ENCODE data around the gene ASCC3. TPM values are rescaled to one million over a fixed set of nuclear protein-coding genes. Genes with fewer than 3 reads are reported as not detected.
A peak's percentile ranks its signal among the peaks of the same experiment; 100 is the strongest.

Gene ASCC3
- total RNA-seq, 4 donors from 2014 or later = 20.5 to 33.9 (median 26.9) TPM

- Histone ChIP-seq H3K4me1 (peaks cover 0 to 53% (median 8%) of the 10 kb centered on the region in 4 donors), H3K9me3 (no peaks in the 10 kb centered on the region), H3K27me3 (peaks cover 13 to 100% of the 10 kb centered on the region in 2 donors), H3K4me3 (peak within 1 kb of the TSS in 2 of 4 donors; percentile 11 to 38), H3K27ac (no peak within 1 kb of the TSS), H3K36me3 (no peaks in the 10 kb centered on the region)
- WGBS, 2 donors = 6 to 8% methylated on average over 57 to 60 of the region's 66 CpGs
- TF ChIP-seq POLR2A (IDR thresholded peaks at IDR 0.05) (no peak), CTCF (IDR thresholded peaks at IDR 0.05) (no peak), EP300 (IDR thresholded peaks at IDR 0.05) (no peak)
- no peak for DNase-seq (ENCODE audit: low spot score in 2 of 2)
Measured at GRCh38 chr6:100464903-100465700, 416.0 kb downstream of the ASCC3 start, which contains the start of gene SIM1. SIM1 (minus strand) TSS chr6:100464921; CDS start chr6:100463468, 1,453 bp downstream.

- no peak for DNase-seq (ENCODE audit: low spot score in 2 of 2)
- TF ChIP-seq POLR2A (IDR thresholded peaks at IDR 0.05) (no peak), EP300 (IDR thresholded peaks at IDR 0.05) (no peak), CTCF (IDR thresholded peaks at IDR 0.05) (no peak)
- H3K27me3 ChIP-seq = peaks cover 13 to 100% of the 10 kb centered on the region in 2 donors
- H3K36me3 ChIP-seq = no peaks in the 10 kb centered on the region
- peak overlapping the region in 1 of 4 donors; percentile 38 for H3K4me3 ChIP-seq
- no peak overlapping the region for H3K27ac ChIP-seq
- peaks cover 0 to 53% (median 8%) of the 10 kb centered on the region in 4 donors for H3K4me1 ChIP-seq
- no peaks in the 10 kb centered on the region for H3K9me3 ChIP-seq
- 6 to 7% methylated on average over 45 to 46 of the region's 46 CpGs for WGBS, 2 donors
Measured at GRCh38 chr6:100464162-100464851, 416.8 kb downstream of the ASCC3 start.

GRCh38 chr6:100463630-100464161 lies 417.4 kb downstream of the ASCC3 start:
- H3K4me3 ChIP-seq = no peak overlapping the region
- H3K36me3 ChIP-seq = no peaks in the 10 kb centered on the region
- peaks cover 0 to 51% (median 8%) of the 10 kb centered on the region in 4 donors for H3K4me1 ChIP-seq
- DNase-seq (ENCODE audit: low spot score in 2 of 2) = no peak
- TF ChIP-seq POLR2A (IDR thresholded peaks at IDR 0.05) (no peak), CTCF (IDR thresholded peaks at IDR 0.05) (no peak), EP300 (IDR thresholded peaks at IDR 0.05) (no peak)
- no peaks in the 10 kb centered on the region for H3K9me3 ChIP-seq
- peaks cover 13 to 100% of the 10 kb centered on the region in 2 donors for H3K27me3 ChIP-seq
- 6% methylated on average over 24 of the region's 24 CpGs for WGBS, 2 donors
- H3K27ac ChIP-seq = no peak overlapping the region

GRCh38 chr6:100462706-100463629 lies 418.2 kb downstream of the ASCC3 start:
- 16 to 17% methylated on average over 13 of the region's 13 CpGs for WGBS, 2 donors
- Histone ChIP-seq H3K36me3 (no peaks in the 10 kb centered on the region), H3K27ac (no peak overlapping the region), H3K4me1 (peaks cover 0 to 56% (median 10%) of the 10 kb centered on the region in 4 donors), H3K4me3 (no peak overlapping the region), H3K27me3 (peaks cover 15 to 100% of the 10 kb centered on the region in 2 donors), H3K9me3 (no peaks in the 10 kb centered on the region)
- no peak for TF ChIP-seq CTCF (IDR thresholded peaks at IDR 0.05)
- TF ChIP-seq POLR2A (IDR thresholded peaks at IDR 0.05) = no peak
- no peak for TF ChIP-seq EP300 (IDR thresholded peaks at IDR 0.05)
- DNase-seq (ENCODE audit: low spot score in 2 of 2) = no peak

Data from tibial nerve (tissue), 4 donors.